ENCODE measurements around the gene GADD45GIP1. TPM values are rescaled to one million over a fixed set of nuclear protein-coding genes. Genes with fewer than 3 reads are reported as not detected.
A peak's percentile ranks its signal among the peaks of the same experiment; 100 is the strongest.
"Not testable (repeated sequence)": the region's sequence is repeated elsewhere in the genome, so short reads cannot be mapped to it uniquely, and the experiment has no call there.

The GADD45GIP1 gene
- total RNA-seq, 1 experiment from 2014 or later: 29.1 TPM

- ChIA-PET POLR2A (ENCODE audit: unreplicated experiment) (interaction anchor here (0.5 to 0.9 kb wide), 3 partner anchors 12 to 313 kb away, joined by 3 to 5 read pairs (median 4); no protein-coding TSS in a partner anchor), CTCF (interaction anchor here (0.5 to 1.5 kb wide), 11 partner anchors 13 to 249 kb away, joined by 3 to 7 read pairs (median 4); partner anchors contain the start of genes CALR and GCDH)
- peak; percentile 63 to 86 for DNase-seq
- Histone ChIP-seq H2AFZ (peak overlapping the region; percentile 89), H3K9me2 (ENCODE audit: insufficient read depth) (no peaks in the 10 kb centered on the region), H3K4me3 (peak overlapping the region; percentile 58), H3K27ac (no peak overlapping the region), H4K20me1 (ENCODE audit: insufficient read depth) (no peaks in the 10 kb centered on the region), H3K4me2 (peak overlapping the region; percentile 95), H3K27me3 (ENCODE audit: insufficient read depth, low read depth) (no peaks in the 10 kb centered on the region), H3K36me3 (ENCODE audit: low read depth) (no peaks in the 10 kb centered on the region), H3K4me1 (replicated peaks; ENCODE audit: insufficient read depth) (no peaks in the 10 kb centered on the region; the same call in 1 of the 2 replicates), H3K79me2 (ENCODE audit: low read depth) (no peaks in the 10 kb centered on the region), H3F3A (ENCODE audit: insufficient read depth, low read depth) (peaks cover 9% of the 10 kb centered on the region; the same call in 1 of the 2 replicates), H3K9me3 (ENCODE audit: insufficient read depth, low read depth) (no peaks in the 10 kb centered on the region)
- intact Hi-C loops (cut with micrococcal nuclease; ENCODE audit: unreplicated experiment): loop anchor here (2.0 kb wide), 1 partner anchor 80 kb away; no protein-coding TSS in a partner anchor
- no peak for TF ChIP-seq EZH2 (IDR thresholded peaks at IDR 0.05; ENCODE audit: low read depth)
- peak; percentile 96 for TF ChIP-seq CTCF (conservative IDR thresholded peaks at IDR 0.05)
- BruUV-seq (replicated peaks): no TSS peak
These were observed 8.2 kb upstream of the GADD45GIP1 start for GRCh38 chr19:12965017-12965811.

GRCh38 chr19:12959481-12959880 is 2.5 kb upstream of the GADD45GIP1 start:
- intact Hi-C loops (cut with micrococcal nuclease; ENCODE audit: unreplicated experiment): no loop called here
- Histone ChIP-seq H3K9me3 (ENCODE audit: insufficient read depth, low read depth) (no peaks in the 10 kb centered on the region), H3K4me3 (no peak overlapping the region), H3K4me2 (no peak overlapping the region), H3K36me3 (ENCODE audit: low read depth) (no peaks in the 10 kb centered on the region), H3K4me1 (replicated peaks; ENCODE audit: insufficient read depth) (peaks cover 18% of the 10 kb centered on the region), H3K27me3 (ENCODE audit: insufficient read depth, low read depth) (no peaks in the 10 kb centered on the region), H4K20me1 (ENCODE audit: insufficient read depth) (peaks cover 2% of the 10 kb centered on the region), H3K79me2 (ENCODE audit: low read depth) (peaks cover 32% of the 10 kb centered on the region), H3F3A (ENCODE audit: insufficient read depth, low read depth) (peaks cover 42% of the 10 kb centered on the region), H3K27ac (no peak overlapping the region), H3K9me2 (ENCODE audit: insufficient read depth) (no peaks in the 10 kb centered on the region), H2AFZ (no peak overlapping the region)
- BruUV-seq (replicated peaks): no TSS peak
- CTCF ChIA-PET: no interaction called here
- TF ChIP-seq EZH2 (IDR thresholded peaks at IDR 0.05; ENCODE audit: low read depth) (no peak), CTCF (conservative IDR thresholded peaks at IDR 0.05) (no peak)
- POLR2A ChIA-PET (ENCODE audit: unreplicated experiment): interaction anchor here (0.6 kb wide), 1 partner anchor 44 kb away, joined by 6 read pairs; no protein-coding TSS in a partner anchor
- no peak for DNase-seq

GRCh38 chr19:12957389-12957952 is 448 bp upstream of the GADD45GIP1 start:
- H3K9me3 ChIP-seq (ENCODE audit: insufficient read depth, low read depth); intact Hi-C loops (cut with micrococcal nuclease; ENCODE audit: unreplicated experiment); H3K27me3 ChIP-seq (ENCODE audit: insufficient read depth, low read depth); BruUV-seq (replicated peaks); DNase-seq; CTCF ChIA-PET; H3K36me3 ChIP-seq (ENCODE audit: low read depth); POLR2A ChIA-PET (ENCODE audit: unreplicated experiment); H3K9me2 ChIP-seq (ENCODE audit: insufficient read depth): not testable (repeated sequence)
- peaks cover 56% of the 10 kb centered on the region for H3F3A ChIP-seq (ENCODE audit: insufficient read depth, low read depth)
- peaks cover 45% of the 10 kb centered on the region for H3K79me2 ChIP-seq (ENCODE audit: low read depth)
- 0 out of 2 replicates have a peak, but pooled peaks have one; percentile 15 for TF ChIP-seq CTCF (conservative IDR thresholded peaks at IDR 0.05)
- H2AFZ ChIP-seq: peak overlapping the region; percentile 96
- peaks cover 18% of the 10 kb centered on the region for H3K4me1 ChIP-seq (replicated peaks; ENCODE audit: insufficient read depth)
- peak overlapping the region; percentile 95 for H3K4me2 ChIP-seq
- peaks cover 12% of the 10 kb centered on the region for H4K20me1 ChIP-seq (ENCODE audit: insufficient read depth)
- H3K4me3 ChIP-seq: peak overlapping the region; percentile 91
- peak overlapping the region; percentile 69 for H3K27ac ChIP-seq

Measured in PC-9 (cell line).